Natural killer cell (primary cell): ENCODE results near the gene IL31. TPM values are rescaled to one million over a fixed set of nuclear protein-coding genes. Genes with fewer than 3 reads are reported as not detected.
A peak's percentile ranks its signal among the peaks of the same experiment; 100 is the strongest.

Experiments used
- ATAC-seq, 3 donors: fragments of 150-1000 bp in 2 of 3; fragments of 200-7000 bp in 1 of 3; cut with Tn5 transposase; 1 replicate in 1 of 3; 2 replicates in 2 of 3; pipeline ENCODE4 v1.10.0; 2021; ENCODE audit warnings: mild to moderate bottlenecking in 2 of 3, moderate library complexity in 2 of 3
- DNase-seq, 2 donors: peaks; one replicate each; pipeline versions ENCODE4 v3.0.0 to v3.0.0-alpha.2; 2013 to 2021; ENCODE audit warnings: mixed read lengths in 1 of 2
- H3K27ac ChIP-seq: one replicate; pipeline ENCODE4 v1.5.1; 2013; ENCODE audit warnings: mild to moderate bottlenecking, low read length
- H3K27me3 ChIP-seq: one replicate; pipeline ENCODE4 v1.6.1; 2013; ENCODE audit warnings: low read length; ENCODE audit not compliant: control insufficient read depth, insufficient read depth
- H3K36me3 ChIP-seq: one replicate; pipeline ENCODE4 v1.6.1; 2013; ENCODE audit warnings: low read length; ENCODE audit not compliant: control insufficient read depth, insufficient read depth
- H3K4me1 ChIP-seq: one replicate; pipeline ENCODE4 v1.6.1; 2013; ENCODE audit warnings: low read length; ENCODE audit not compliant: control insufficient read depth, insufficient read depth
- H3K4me3 ChIP-seq: one replicate; pipeline ENCODE4 v1.5.1; 2013; ENCODE audit warnings: low read length
- H3K9me3 ChIP-seq: one replicate; pipeline ENCODE4 v1.6.1; 2013; ENCODE audit warnings: low read length; ENCODE audit not compliant: control insufficient read depth, insufficient read depth
- H3K27ac Mint-ChIP-seq, 2 donors: one replicate each; pipeline ENCODE4 v1.8.0; 2022; ENCODE audit warnings: mild to moderate bottlenecking in 2 of 2, mixed read lengths in 2 of 2, moderate library complexity in 1 of 2
- H3K27me3 Mint-ChIP-seq, 2 donors: one replicate each; pipeline ENCODE4 v1.8.0; 2022; ENCODE audit warnings: low read depth in 2 of 2, mixed read lengths in 2 of 2
- H3K36me3 Mint-ChIP-seq: one replicate; pipeline ENCODE4 v1.8.0; 2022; ENCODE audit warnings: mixed read lengths
- H3K4me1 Mint-ChIP-seq, 2 donors: one replicate each; pipeline ENCODE4 v1.8.0; 2022; ENCODE audit warnings: mixed read lengths in 2 of 2
- H3K4me3 Mint-ChIP-seq: one replicate; pipeline ENCODE4 v1.8.0; 2022; ENCODE audit warnings: mild to moderate bottlenecking, moderate library complexity, mixed read lengths
- H3K9me3 Mint-ChIP-seq, 2 donors: one replicate each; pipeline ENCODE4 v1.8.0; 2022; ENCODE audit warnings: mixed read lengths in 2 of 2
- WGBS: methylation state at CpG from one replicate; pipeline ENCODE4 v1.1.7; 2013; ENCODE audit warnings: missing lambda C conversion rate; ENCODE audit not compliant: insufficient coverage; 5-methylcytosine and 5-hydroxymethylcytosine counted together
- intact Hi-C: fragments of 100-400 bp; cut with micrococcal nuclease; formaldehyde crosslinking; loops from one replicate; pipeline ENCODE4 v1.14.2; 2022
- total RNA-seq, 4 donors: library from RNA; stranded (reverse); fragments of 120-200 nt in 1 of 4; gene quantifications; one replicate each; pipeline versions ENCODE4 v1.2.3 to v1.2.4, GENCODE V29; 2013 to 2022
- TF ChIP-seq, protein P1 (sequence below): fragments of 200-600 bp; IDR thresholded peaks from one replicate; pipeline ENCODE4 v1.8.0; 2022; ENCODE audit warnings: antibody characterized with exemption

The IL31 gene
- total RNA-seq, 3 donors from 2014 or later (not counting 1 experiment from before 2014, with no cell fraction given): not detected

GRCh38 chr12:122206111-122206881, 32.3 kb upstream of the IL31 start:
- no peak overlapping the region for H3K4me3 ChIP-seq
- intact Hi-C loops: no loop called here
- peaks cover 25% of the 10 kb centered on the region for H3K27me3 ChIP-seq
- 86% methylated on average over 27 of the region's 27 CpGs for WGBS
- Mint-ChIP-seq H3K4me1 (peaks cover 7 to 14% of the 10 kb centered on the region in 2 donors), H3K27ac (peak overlapping the region in 1 of 2 donors; percentile 9), H3K4me3 (peak overlapping the region; percentile 47), H3K36me3 (no peaks in the 10 kb centered on the region), H3K27me3 (peaks cover 8 to 16% of the 10 kb centered on the region in 2 donors), H3K9me3 (no peaks in the 10 kb centered on the region)
- peaks cover 30% of the 10 kb centered on the region for H3K36me3 ChIP-seq
- TF ChIP-seq, protein P1, sequence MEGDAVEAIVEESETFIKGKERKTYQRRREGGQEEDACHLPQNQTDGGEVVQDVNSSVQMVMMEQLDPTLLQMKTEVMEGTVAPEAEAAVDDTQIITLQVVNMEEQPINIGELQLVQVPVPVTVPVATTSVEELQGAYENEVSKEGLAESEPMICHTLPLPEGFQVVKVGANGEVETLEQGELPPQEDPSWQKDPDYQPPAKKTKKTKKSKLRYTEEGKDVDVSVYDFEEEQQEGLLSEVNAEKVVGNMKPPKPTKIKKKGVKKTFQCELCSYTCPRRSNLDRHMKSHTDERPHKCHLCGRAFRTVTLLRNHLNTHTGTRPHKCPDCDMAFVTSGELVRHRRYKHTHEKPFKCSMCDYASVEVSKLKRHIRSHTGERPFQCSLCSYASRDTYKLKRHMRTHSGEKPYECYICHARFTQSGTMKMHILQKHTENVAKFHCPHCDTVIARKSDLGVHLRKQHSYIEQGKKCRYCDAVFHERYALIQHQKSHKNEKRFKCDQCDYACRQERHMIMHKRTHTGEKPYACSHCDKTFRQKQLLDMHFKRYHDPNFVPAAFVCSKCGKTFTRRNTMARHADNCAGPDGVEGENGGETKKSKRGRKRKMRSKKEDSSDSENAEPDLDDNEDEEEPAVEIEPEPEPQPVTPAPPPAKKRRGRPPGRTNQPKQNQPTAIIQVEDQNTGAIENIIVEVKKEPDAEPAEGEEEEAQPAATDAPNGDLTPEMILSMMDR: no peak
- no peak overlapping the region for H3K27ac ChIP-seq
- ATAC-seq: peak in 1 of 3 donors; percentile 15
- H3K9me3 ChIP-seq: no peaks in the 10 kb centered on the region
- no peak for DNase-seq
- H3K4me1 ChIP-seq: peaks cover 12% of the 10 kb centered on the region

GRCh38 chr12:122205053-122205925, 31.3 kb upstream of the IL31 start:
- no peak overlapping the region for H3K4me3 ChIP-seq
- DNase-seq (peak in 1 of 2 donors; percentile 19), ATAC-seq (no peak)
- intact Hi-C loops: no loop called here
- Mint-ChIP-seq H3K4me3 (peak overlapping the region; percentile 75), H3K36me3 (no peaks in the 10 kb centered on the region), H3K27me3 (peaks cover 8 to 19% of the 10 kb centered on the region in 2 donors), H3K27ac (no peak overlapping the region), H3K4me1 (peaks cover 7 to 14% of the 10 kb centered on the region in 2 donors), H3K9me3 (no peaks in the 10 kb centered on the region)
- H3K4me1 ChIP-seq: peaks cover 12% of the 10 kb centered on the region
- TF ChIP-seq, protein P1: no peak
- peaks cover 27% of the 10 kb centered on the region for H3K36me3 ChIP-seq
- 64% methylated on average over 19 of the region's 23 CpGs for WGBS
- no peaks in the 10 kb centered on the region for H3K9me3 ChIP-seq
- no peak overlapping the region for H3K27ac ChIP-seq
- H3K27me3 ChIP-seq: peaks cover 25% of the 10 kb centered on the region

DNA sequence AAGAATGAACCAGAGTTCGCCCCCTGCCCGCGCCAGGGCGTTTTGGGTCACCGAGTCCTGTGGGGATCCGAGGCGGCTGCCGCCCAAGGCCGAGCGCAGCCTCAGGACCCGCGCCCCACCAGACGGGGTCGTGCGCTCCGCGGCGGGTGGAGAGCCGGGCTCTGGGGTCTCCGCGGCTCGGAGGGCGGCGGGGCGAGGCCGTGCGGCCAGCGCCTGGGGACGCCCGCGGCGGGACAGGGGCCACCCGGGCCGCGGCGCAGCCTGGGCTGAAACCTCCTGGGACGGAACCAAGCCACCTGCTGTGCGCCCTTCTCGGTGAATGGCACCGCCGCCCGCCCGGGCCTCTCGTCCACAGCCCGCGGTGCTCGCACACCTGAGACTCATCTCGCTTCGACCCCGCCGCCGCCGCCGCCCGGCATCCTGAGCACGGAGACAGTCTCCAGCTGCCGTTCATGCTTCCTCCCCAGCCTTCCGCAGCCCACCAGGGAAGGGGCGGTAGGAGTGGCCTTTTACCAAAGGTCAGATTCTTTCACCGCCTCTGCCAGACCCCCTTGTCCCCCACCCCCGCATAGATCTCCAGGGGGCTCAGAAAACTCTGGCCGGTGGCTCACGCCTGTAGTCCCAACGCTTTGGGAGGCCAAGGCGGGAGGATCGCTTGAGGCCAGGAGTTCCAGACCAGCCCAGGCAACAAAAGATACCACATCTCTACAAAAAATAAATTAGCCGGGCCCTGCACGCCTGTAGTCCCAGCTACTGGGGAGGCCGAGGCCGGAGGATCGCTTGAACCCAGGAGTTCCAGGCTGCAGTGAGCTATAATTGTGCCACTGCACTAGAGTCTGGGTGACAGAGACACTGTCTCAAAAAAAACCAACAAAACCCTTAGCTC, 30.4 kb upstream of the IL31 start:
- intact Hi-C loops: no loop called here
- TF ChIP-seq, protein P1: no peak
- H3K36me3 Mint-ChIP-seq: no peaks in the 10 kb centered on the region
- no peak overlapping the region for H3K4me3 ChIP-seq
- peak in 2 of 3 donors; percentile 16 to 23 for ATAC-seq
- peak in 1 of 2 donors; percentile 45 for DNase-seq
- H3K4me1 ChIP-seq: peaks cover 12% of the 10 kb centered on the region
- peak overlapping the region; percentile 75 for H3K4me3 Mint-ChIP-seq
- H3K9me3 ChIP-seq: no peaks in the 10 kb centered on the region
- H3K9me3 Mint-ChIP-seq: no peaks in the 10 kb centered on the region
- H3K27ac ChIP-seq: no peak overlapping the region
- H3K36me3 ChIP-seq: peaks cover 21% of the 10 kb centered on the region
- peaks cover 25% of the 10 kb centered on the region for H3K27me3 ChIP-seq
- 8% methylated on average over 71 of the region's 71 CpGs for WGBS
- H3K27me3 Mint-ChIP-seq: peaks cover 8 to 19% of the 10 kb centered on the region in 2 donors
- H3K27ac Mint-ChIP-seq: no peak overlapping the region
- peaks cover 7 to 14% of the 10 kb centered on the region in 2 donors for H3K4me1 Mint-ChIP-seq
